A673 (cell line): ENCODE data around the gene EXD3. TPM values are rescaled to one million over a fixed set of nuclear protein-coding genes. Genes with fewer than 3 reads are reported as not detected.

Experiments
- BruUV-seq: library from RNA; stranded (reverse); fragments of 400-500 nt; replicated peaks from 2 replicates; lab custom pipeline; 2021; lab: Mats Ljungman, UMichigan
- CTCF ChIA-PET: fragments of 300-600 bp; sonication (Branson Sonifier 250); formaldehyde crosslinking; loops from one replicate; lab custom pipeline; 2022; ENCODE audit warnings: antibody characterized with exemption; lab: Charles Lee
- POLR2A ChIA-PET: fragments of 300-600 bp; sonication (Branson Sonifier 250); formaldehyde crosslinking; loops from one replicate; lab custom pipeline; 2022; ENCODE audit warnings: antibody characterized with exemption; ENCODE audit not compliant: low non-redundant PET; lab: Charles Lee
- DNase-seq: peaks from one replicate; pipeline ENCODE4 v3.0.0-alpha.2; 2015; ENCODE audit warnings: low spot score
- H3K27ac ChIP-seq: fragments of 200-600 bp; sonication (generic); 2 replicates; pipeline ENCODE4 v1.5.1; 2016; ENCODE audit warnings: mixed run types, low read depth, mild to moderate bottlenecking, mixed read lengths, antibody characterized with exemption, low read length; ENCODE audit not compliant: poor library complexity, severe bottlenecking
- H3K27me3 ChIP-seq: fragments of 200-600 bp; sonication (generic); replicated peaks from 2 replicates; pipeline ENCODE4 v1.6.1; 2017; ENCODE audit warnings: mixed run types, low read depth, mild to moderate bottlenecking, mixed read lengths, antibody characterized with exemption, low read length; ENCODE audit not compliant: insufficient read depth, poor library complexity
- H3K36me3 ChIP-seq: fragments of 200-600 bp; sonication (generic); 2 replicates; pipeline ENCODE4 v1.6.1; 2016; ENCODE audit warnings: mixed run types, mild to moderate bottlenecking, mixed read lengths, antibody characterized with exemption, low read length; ENCODE audit not compliant: insufficient read depth, poor library complexity, severe bottlenecking
- H3K4me1 ChIP-seq: fragments of 200-600 bp; sonication (generic); 2 replicates; pipeline ENCODE4 v1.6.1; 2017; ENCODE audit warnings: mixed run types, mild to moderate bottlenecking, mixed read lengths, antibody characterized with exemption, low read length; ENCODE audit not compliant: insufficient read depth, poor library complexity, severe bottlenecking
- H3K4me3 ChIP-seq: fragments of 200-600 bp; sonication (generic); 2 replicates; pipeline ENCODE4 v1.5.1; 2016; ENCODE audit warnings: low read depth, mixed run types, mild to moderate bottlenecking, mixed read lengths, low read length; ENCODE audit not compliant: poor library complexity, severe bottlenecking
- H3K9me3 ChIP-seq: fragments of 200-600 bp; sonication (generic); 2 replicates; pipeline ENCODE4 v1.6.1; 2016; ENCODE audit warnings: mixed run types, low read depth, mild to moderate bottlenecking, mixed read lengths, antibody characterized with exemption, low read length; ENCODE audit not compliant: poor library complexity, severe bottlenecking
- EZH2 ChIP-seq: fragments of 200-600 bp; sonication (generic); IDR thresholded peaks from 2 replicates; pipeline ENCODE4 v1.6.1; 2017; ENCODE audit warnings: borderline replicate concordance, low read depth, mild to moderate bottlenecking, mixed read lengths, antibody characterized with exemption, low read length; ENCODE audit not compliant: poor library complexity, severe bottlenecking
- intact Hi-C: fragments of 100-400 bp; cut with micrococcal nuclease; formaldehyde crosslinking; loops from one replicate; pipeline ENCODE4 v1.10.0; 2022; ENCODE audit not compliant: unreplicated experiment
- total RNA-seq: library from RNA; stranded (reverse); gene quantifications from 2 replicates; pipeline ENCODE4 v1.2.3, GENCODE V29; 2021
- TF ChIP-seq, protein P1 (sequence below): fragments of 300-800, 200-600 bp; sonication (generic); conservative IDR thresholded peaks from 2 replicates; pipeline ENCODE4 v1.5.1; 2017; ENCODE audit warnings: low read depth, mild to moderate bottlenecking, antibody characterized with exemption, low read length, moderate library complexity, mixed read lengths

EXD3 gene
- total RNA-seq, 1 experiment from 2014 or later, result 6.3 TPM

DNA sequence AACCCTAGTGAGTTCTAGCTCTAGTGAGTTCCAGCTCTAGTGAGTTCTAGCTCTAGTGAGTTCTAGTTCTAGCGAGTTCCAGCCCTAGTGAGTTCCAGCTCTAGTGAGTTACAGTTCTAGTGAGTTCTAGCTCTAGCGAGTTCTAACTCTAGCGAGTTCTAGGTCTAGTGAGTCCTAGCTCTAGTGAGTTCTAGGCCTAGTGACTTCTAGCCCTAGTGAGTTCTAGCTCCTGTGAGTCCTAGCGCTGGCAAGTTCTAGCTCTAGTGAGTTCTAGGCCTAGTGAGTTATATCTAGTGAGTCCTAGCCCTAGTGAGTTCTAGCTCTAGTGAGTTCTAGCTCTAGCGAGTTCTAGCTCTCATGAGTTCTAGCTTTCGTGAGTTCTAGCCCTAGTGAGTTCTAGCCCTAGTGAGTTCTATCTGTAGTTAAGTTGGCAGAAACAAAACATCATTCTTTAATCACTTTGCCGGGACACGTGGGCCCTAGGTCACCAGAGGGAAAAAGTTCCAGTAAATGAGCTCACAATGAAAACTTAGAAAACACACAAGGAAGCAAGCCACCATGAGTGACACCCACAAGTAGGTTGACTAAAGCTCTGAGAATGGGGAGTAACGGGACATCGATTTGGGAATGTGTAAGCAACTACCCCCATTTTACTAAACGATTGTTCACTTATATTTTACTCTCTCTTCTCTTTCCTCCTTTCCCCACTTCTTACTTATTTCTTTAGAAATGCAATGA is 47.5 kb downstream of the EXD3 start:
- Histone ChIP-seq H3K36me3 (no peaks in the 10 kb centered on the region), H3K4me1 (no peaks in the 10 kb centered on the region), H3K9me3 (no peaks in the 10 kb centered on the region), H3K27me3 (no peaks in the 10 kb centered on the region), H3K4me3 (no peak overlapping the region), H3K27ac (no peak overlapping the region)
- BruUV-seq, result no TSS peak
- no peak for DNase-seq
- CTCF ChIA-PET, result no interaction called here
- intact Hi-C loops, result no loop called here
- TF ChIP-seq EZH2, result no peak
- TF ChIP-seq, protein P1, sequence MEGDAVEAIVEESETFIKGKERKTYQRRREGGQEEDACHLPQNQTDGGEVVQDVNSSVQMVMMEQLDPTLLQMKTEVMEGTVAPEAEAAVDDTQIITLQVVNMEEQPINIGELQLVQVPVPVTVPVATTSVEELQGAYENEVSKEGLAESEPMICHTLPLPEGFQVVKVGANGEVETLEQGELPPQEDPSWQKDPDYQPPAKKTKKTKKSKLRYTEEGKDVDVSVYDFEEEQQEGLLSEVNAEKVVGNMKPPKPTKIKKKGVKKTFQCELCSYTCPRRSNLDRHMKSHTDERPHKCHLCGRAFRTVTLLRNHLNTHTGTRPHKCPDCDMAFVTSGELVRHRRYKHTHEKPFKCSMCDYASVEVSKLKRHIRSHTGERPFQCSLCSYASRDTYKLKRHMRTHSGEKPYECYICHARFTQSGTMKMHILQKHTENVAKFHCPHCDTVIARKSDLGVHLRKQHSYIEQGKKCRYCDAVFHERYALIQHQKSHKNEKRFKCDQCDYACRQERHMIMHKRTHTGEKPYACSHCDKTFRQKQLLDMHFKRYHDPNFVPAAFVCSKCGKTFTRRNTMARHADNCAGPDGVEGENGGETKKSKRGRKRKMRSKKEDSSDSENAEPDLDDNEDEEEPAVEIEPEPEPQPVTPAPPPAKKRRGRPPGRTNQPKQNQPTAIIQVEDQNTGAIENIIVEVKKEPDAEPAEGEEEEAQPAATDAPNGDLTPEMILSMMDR, result no peak
- POLR2A ChIA-PET, result no interaction called here

DNA sequence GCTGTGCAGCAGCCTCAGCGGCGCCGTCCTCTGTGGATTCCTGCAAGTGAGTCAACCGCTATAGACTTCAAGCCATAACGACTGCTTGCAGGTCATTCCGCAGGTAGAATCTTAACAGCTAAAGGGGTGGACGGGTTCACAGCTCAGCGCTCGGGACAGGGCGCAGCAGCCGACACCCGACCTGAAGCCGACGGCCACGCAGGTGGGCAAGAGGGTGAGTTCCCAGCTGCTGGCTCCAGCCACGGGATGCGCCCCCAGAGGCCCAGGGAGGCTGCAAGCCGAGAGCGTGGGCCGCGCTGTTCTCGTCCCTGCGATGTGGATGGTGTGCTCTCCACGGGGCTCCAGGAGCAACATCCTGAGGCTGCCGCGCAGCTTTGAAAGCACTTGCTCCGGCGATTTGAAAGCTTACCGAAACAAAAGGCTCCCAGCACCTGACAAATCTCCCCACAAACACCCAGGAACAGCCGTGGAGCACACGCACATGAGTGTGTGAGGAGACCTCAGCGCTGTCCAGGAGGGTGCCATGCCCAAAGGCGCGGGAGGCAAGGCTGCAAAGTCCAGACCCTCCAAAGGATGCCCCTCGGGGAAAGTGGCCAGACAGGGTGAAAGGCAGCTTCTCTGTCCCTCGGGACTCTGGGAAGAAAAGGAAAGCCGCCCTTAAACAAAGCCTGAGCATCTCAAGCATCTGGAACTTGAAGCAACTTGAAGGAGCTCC is 48.7 kb downstream of the EXD3 start:
- Histone ChIP-seq H3K27me3 (no peaks in the 10 kb centered on the region), H3K36me3 (no peaks in the 10 kb centered on the region), H3K4me1 (no peaks in the 10 kb centered on the region), H3K27ac (no peak overlapping the region), H3K9me3 (no peaks in the 10 kb centered on the region), H3K4me3 (no peak overlapping the region)
- TF ChIP-seq, protein P1, result no peak
- ChIA-PET POLR2A (interaction anchor here (0.5 kb wide), 1 partner anchor 31 kb away, joined by 3 read pairs; no protein-coding TSS in a partner anchor), CTCF (interaction anchor here (0.7 kb wide), 1 partner anchor 57 kb away, joined by 3 read pairs; no protein-coding TSS in a partner anchor)
- intact Hi-C loops, result no loop called here
- no TSS peak for BruUV-seq
- DNase-seq, result no peak

DNA sequence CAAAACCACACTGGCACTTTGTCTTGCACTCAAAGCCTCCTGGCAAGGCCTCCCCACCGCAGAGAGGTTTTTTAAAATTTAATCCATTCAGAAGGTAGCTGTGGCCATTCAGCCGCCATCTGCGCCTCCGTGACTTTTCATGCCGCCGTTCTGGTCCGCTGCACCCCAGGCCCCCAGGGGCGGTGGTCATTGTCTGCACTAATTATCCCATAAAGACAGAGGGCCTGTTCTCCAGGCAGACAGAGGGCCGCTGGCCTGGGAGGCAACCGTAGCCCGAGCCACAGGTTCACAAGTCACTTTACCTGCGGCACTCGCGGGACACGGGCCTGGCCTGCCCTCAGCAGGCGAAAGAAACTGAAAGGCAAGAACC is 49.4 kb downstream of the EXD3 start:
- H3K27ac ChIP-seq, result no peak overlapping the region
- TF ChIP-seq, protein P1, result no peak
- TF ChIP-seq EZH2, result no peak
- no peaks in the 10 kb centered on the region for H3K27me3 ChIP-seq
- intact Hi-C loops, result no loop called here
- H3K36me3 ChIP-seq, result no peaks in the 10 kb centered on the region
- no peak overlapping the region for H3K4me3 ChIP-seq
- CTCF ChIA-PET, result no interaction called here
- no TSS peak for BruUV-seq
- no peaks in the 10 kb centered on the region for H3K4me1 ChIP-seq
- POLR2A ChIA-PET, result no interaction called here
- no peak for DNase-seq
- no peaks in the 10 kb centered on the region for H3K9me3 ChIP-seq
